HG03064 (cell line): ENCODE results near the gene HNRNPDL.
A peak's percentile ranks its signal among the peaks of the same experiment; 100 is the strongest.
"Not testable (repeated sequence)": the region's sequence is repeated elsewhere in the genome, so short reads cannot be mapped to it uniquely, and the experiment has no call there.

ENCODE experiments used
- ATAC-seq: cut with Tn5 transposase; IDR thresholded peaks from one replicate; pipeline ENCODE4 v1.9.1; 2021; ENCODE audit warnings: low read depth; ENCODE audit not compliant: unreplicated experiment

HNRNPDL gene

DNA sequence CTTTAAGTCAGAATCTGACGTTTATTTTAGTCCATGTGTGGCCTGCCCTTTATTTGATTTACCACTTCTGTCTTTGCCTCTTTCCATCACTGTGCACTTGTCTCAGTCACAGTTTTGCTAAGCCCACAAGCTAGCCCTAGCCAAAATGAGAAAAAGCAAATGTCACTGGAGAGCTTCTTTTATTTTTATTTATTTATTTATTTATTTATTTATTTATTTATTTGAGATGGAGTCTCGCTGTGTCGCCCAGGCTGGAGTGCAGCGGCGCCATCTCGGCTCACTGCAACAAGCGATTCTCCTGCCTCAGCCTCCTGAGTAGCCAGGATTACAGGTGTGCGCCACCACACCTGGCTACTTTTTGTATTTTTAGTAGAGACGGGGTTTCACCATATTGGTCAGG lies 40.2 kb downstream of the HNRNPDL start:
- not testable (repeated sequence) for ATAC-seq

DNA sequence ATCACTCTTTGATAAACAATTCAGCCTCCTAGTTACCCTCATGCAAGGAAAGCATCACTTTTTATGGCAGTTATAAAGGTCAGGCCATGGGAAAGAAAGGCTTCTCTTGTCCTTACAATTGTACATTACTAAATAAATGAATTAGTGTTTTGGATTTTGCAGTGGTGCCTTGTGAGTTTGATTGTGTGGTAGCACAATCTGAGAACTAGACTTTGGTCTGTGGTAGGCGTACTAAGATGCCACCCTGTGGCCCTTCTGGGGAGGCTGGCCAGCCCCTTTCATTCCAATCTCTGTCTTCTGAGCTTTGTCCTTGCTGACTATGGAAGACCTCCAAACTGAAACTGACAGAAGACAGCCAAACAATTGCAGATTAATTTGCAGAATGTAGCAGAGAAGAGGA lies 41.9 kb downstream of the HNRNPDL start:
- no peak for ATAC-seq

DNA sequence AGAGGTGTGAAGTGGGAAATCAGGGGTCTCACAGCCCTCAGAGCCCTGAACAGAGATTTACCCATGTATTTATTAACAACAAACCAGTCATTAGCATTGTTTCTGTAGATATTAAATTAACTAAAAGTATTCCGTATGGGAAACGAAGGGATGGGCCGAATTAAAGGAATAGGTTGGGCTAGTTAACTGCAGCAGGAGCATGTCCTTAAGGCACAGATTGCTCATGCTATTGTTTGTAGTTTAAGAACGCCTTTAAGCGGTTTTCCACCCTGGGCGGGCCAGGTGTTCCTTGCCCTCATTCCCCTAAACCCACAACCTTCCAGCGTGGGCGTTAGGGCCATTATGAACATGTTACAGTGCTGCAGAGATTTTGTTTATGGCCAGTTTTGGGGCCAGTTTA lies 44.0 kb downstream of the HNRNPDL start:
- not testable (repeated sequence) for ATAC-seq

- ATAC-seq = no peak
These were observed 47.5 kb downstream of the HNRNPDL start for GRCh38 chr4:82382751-82383150.

DNA sequence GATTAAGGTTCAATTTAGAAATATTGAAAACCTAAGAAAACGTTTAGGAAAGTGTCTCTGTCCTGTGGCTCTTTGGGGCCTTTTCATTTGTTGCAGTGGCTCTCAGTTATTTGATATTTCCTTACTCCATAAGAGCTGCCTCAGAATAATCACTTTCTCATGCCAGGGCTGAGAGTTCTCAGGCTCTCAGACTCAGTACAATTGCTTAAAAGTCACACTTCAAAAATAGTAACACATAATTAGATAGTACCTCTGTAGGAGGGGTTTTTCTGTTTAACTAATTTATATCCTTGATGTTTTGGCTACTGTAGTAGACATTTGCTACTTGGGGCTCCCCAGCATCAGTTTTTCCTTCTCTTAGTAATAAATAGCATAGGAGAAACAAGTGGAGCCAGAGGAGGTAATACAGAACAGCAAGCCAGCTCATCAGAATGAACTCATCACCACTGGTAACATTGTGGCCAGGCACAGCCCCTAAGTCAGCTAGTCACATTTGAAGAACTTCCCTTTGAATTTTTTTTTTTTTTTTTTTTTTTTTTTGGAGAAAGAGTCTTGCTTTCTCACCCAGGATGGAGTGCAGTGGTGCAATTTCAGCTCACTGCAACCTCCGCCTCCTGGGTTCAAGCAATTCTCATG lies 48.5 kb downstream of the HNRNPDL start:
- ATAC-seq = no peak

DNA sequence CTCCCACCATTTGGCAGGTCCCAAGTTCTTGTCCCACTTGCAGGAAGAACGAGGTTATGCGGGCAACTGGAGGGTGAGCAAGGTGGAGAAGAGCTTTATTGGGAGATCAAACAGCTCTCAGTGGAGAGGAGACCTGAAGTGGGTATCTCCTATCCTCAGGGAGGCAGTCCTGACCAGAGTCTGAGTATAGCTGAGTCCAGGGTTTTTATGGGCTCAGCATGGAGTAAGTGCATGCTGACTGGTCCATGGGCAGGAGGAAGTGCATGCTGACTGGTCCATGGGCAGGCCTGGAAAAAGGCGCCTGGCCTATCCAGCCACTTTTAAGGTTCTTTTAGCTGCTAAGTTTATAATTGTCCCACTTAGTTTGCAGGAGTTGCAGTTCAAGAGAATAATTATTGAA lies 49.0 kb downstream of the HNRNPDL start:
- no peak for ATAC-seq

DNA sequence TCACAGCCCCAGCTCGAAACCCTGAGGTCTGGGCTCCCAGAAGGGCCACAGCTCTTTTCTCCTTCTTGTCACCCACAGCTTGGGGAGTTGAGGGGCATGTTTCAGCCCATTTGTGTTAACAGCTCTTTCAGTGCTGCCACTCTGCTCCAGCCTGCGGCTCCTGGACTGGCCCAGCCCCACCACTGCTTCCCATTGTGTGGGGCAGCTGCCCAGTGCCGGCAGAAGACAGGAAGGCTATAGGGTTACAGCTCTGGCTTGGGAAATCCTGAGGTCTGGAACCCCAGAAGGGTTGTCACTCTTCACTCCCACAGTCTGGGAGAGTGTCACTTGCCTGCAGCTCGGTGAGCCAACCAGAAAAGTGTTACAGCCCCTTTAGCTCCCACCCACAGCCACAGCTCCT lies 49.4 kb downstream of the HNRNPDL start:
- no peak for ATAC-seq

DNA sequence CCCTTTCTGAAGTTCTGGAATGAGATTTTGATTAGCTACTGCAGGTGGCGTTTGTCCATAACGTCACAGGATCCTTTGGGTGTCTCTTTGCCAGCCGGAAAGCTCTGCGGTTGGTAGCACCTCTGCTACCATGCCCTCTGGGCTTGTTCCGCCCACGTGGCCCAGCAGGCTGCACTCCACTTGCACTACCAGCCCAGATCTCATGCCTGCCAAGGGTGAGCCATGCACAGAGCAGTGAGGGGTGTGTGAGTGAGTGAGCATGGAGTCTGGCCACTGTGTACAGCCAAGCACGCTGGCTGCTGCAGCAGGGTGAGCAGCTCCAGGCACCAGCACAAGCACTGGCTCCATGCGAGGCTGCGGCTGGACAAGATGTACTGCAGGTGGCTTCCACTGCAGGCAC lies 49.9 kb downstream of the HNRNPDL start:
- no peak for ATAC-seq

DNA sequence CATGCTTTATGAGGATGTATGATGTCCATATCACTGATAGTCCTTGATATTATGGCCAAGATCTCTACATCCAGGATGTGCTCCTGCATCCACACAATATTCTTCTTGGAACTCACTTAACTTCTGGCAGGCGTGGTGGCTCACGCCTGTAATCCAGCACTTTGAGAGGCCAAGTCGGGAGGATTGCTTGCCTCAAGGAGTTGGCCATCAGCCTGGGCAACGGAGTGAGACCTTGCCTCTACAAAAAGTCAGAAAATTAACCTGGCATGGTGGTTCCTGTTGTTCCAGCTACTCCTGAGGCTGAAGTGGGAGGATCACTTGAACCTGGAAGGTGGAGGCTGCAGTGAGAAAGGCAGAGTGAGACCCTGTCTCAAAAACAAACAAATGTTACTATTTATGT lies 54.2 kb downstream of the HNRNPDL start:
- no peak for ATAC-seq

DNA sequence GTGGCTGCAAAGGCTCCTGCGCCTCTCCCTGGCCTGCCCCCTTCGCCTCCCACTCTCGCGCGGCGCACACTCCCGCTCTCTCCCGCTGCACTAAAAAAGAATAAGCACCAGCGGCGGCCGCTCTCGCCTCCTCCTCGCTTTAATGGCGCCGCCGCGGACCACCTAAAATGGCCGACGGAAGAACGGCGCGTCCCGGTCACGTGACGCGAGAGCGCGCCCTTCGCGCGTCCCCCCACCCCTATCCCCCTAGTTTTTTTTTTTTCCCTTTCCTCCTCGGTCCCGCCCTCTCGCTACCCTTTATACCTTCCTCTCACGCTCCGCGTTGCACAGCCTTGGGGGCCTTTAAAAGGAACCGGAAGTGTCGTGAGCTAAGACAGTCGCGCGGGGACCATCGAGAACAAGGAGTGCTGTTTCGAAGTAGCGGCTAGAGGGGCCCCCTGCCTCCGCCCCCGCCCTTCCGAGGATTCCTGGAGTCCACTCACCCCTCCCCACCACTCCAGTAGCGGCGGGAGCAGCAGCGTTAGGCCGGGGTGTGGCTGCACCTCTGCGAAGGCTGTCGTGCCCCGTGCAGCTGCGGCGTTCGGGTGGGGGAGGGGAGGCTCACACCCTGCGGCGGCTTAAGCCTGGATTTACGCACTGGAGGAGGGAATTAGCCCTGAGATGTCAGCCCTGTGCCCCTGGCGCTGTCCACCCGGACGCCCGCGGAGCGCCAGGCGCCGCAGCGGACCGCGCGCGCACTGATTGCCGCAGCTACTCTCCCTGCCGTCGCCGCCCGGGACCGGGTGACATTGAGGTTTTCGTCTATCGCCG lies 56.2 kb downstream of the HNRNPDL start, which contains the start of gene HNRNPD:
HNRNPD (minus strand) TSS at position 176 of the 810 bp plus-strand sequence. CDS start 313 bp downstream, outside the sequence.
- ATAC-seq = peak; percentile 95

DNA sequence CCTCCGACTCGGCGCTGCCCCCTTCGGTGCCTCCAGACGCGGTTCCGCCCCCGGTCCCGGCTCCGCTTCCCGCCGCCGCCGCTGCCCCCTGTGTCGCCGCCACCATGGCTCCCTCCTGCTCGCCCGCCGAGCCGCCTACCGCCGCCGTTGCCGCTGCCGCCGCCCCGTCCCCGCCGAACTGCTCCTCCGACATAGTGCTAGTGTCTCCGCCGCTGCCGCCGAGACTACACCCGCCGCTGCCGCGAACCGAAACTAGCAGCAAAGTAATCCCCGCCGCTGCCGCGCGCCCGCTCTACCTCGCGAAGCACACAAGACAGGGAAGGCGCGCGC lies 56.8 kb downstream of the HNRNPDL start:
- peak; percentile 20 for ATAC-seq
